GF-D8 (cell line): Measurements from ENCODE around the gene ASIC4.
A peak's percentile ranks its signal among the peaks of the same experiment; 100 is the strongest.

ENCODE experiments used
- DNase-seq: peaks from one replicate; lab custom pipeline; 2025; lab: John Stamatoyannopoulos, UW

Gene ASIC4

DNA sequence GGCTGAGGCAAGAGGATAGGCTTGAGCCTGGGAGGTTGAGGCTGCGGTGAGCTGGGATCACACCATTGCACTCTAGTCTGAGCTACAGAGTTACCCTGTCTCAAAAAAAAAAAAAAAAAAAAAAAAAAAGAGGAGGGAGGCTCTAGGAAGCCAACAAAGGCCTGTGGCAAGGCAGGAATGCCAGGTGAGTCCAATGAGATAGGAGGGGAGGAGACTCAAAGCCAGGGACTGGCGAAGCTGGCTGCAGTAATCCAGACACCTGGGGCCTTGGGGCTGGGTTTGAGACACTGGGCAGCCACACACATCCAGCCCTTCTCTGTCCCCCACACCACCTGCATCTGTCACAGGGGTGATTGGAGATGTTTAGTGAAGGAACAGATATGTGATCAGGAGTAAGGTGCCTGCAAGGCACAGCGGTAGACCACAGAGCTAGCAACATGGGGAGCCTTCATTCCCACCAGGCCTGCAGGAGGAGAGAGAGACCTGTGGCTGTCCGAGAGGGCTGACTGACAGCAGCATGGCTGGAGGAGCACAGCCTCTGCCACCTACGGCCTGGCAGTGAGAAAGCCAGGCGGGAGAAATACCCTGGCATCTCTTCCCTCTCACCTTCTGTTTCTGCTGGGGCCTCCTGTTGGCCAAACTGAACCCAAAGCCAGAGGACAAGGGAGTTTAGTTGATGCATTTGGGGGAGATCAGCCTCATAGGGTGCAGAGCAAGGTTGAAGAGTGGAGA is 19.8 kb downstream of the ASIC4 start:
- DNase-seq = no peak

DNA sequence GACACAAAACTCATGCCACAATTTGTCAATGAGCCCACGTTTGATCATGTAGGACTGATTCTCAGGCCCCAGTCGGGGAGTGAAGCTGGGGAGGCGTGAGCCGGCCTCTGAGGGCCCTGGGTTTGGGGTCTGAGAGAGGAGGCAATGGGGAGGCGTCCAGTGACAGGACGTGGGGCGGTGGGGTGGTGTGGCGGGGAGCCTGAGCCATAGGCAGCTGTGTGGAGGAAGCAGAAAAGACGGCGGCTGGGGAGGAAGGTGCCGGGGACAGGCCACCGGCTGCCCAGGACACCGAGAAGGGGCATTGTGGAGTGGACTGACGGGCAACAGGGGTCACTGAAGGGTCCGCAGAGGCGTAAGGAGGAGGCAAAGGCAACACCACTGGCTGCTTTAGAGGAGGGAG is 22.1 kb downstream of the ASIC4 start:
- no peak for DNase-seq

DNA sequence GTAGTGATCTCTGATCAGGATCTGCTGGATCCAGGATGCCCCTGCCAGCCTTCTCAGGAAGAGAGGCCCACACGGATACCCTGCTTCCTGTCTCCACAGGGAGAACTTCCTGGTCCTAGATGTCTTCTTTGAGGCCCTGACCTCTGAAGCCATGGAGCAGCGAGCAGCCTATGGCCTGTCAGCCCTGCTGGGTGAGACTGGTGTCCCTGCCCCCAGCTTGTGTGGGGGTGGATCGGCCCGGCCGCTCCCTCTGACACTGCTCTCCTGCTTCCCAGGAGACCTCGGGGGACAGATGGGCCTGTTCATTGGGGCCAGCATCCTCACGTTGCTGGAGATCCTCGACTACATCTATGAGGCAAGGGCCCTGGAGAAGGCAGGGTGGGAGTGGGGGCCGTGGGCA is 22.7 kb downstream of the ASIC4 start:
- DNase-seq = no peak

DNA sequence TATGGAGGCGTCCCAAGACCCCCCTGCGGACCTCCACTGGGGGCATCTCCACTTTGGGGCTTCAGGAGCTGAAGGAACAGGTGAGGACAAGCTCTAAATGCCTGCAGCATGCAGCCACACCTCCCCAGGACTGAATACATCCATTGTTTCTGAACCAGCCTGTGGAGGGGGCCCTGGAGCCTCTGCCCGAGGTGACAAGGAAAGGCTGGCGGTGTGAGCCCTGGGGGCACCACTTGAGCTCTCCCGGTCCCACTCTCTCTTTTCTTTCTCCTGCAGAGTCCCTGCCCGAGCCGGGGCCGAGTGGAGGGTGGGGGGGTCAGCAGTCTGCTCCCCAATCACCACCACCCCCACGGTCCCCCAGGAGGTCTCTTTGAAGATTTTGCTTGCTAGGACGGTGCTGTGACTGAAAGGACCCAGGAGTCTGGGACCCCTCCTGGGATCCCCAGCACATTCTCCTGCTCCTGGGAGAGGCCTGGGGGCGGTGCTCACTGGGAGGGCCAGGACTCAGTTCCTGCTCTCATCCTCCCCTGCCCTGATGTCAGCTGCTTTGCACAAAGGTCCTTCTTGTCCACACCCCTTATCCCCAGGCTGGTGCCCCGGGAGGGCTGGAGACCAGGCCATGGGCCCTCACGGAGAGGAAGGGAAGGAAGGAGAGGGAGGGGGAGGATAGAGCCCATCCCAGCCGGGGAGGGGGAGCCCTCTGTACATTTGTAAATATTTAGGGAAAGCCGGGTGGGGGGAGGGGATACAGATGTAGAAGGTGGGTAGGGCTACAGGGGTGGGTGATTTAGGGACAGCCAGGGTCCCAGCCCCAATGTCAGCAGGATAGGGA is 23.6 kb downstream of the ASIC4 start:
- DNase-seq = no peak

DNA sequence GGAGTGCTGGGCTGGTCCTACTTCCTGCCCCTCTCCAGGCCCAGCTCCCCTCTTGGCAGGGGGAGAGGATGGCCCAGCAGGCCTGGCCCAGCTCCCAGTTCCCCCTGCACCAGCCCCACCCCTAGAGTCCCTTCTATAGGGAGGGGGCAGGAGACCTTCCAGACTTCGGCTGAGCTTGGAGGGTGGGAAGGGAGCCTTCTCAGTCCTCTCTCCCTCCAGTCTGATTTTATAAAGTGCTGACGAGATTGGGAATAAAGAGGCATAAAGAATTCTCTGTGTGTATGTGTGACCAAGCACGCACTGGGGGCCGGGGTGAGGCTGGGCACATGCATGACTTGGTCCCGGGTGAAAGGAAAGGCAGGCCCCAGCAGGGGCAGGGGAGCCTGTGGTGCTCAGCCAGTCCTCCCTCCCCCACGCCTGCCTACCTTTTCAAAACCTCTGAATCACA is 24.2 kb downstream of the ASIC4 start:
- no peak for DNase-seq

DNA sequence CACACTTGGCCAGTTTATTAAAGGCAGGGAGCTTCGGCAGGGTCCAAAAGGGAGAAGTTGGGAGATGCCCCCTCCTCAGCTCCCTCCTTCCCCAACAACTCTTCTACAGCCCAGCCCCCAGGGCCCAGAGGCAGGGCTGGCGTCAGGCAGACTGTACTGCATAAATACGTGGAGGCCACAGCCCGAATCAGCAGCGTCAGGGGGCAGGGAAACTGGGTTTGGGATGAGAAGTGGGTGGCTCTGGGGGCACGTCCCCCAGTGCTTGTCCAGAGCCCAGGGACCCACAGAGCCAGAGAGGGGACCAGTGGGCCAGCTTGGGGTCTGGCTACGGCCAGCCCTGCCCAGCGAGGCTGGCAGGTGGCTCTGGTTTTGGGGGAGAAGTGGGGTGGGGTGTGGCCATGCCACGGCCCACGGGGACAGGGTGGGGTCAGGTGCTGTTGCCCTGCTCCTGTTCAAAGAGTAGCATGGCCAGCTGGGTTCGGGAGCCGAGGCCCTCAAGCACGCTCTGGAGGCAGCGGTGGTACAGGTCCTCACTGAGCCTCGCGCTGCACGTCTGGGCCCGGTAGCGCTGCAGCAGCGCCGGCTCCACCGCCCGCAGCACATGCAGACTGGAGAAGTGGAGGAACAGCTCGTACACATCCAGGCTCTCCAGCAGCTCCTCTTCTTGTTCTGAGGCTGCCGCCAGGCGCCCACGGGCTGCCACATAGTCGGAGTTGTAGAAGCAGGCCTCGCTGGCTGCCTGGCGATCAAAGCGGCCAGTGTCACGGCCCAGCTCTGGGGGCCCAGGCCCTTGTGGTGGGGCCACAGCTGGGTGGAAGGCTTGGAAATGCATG is 24.9 kb downstream of the ASIC4 start:
- no peak for DNase-seq

DNA sequence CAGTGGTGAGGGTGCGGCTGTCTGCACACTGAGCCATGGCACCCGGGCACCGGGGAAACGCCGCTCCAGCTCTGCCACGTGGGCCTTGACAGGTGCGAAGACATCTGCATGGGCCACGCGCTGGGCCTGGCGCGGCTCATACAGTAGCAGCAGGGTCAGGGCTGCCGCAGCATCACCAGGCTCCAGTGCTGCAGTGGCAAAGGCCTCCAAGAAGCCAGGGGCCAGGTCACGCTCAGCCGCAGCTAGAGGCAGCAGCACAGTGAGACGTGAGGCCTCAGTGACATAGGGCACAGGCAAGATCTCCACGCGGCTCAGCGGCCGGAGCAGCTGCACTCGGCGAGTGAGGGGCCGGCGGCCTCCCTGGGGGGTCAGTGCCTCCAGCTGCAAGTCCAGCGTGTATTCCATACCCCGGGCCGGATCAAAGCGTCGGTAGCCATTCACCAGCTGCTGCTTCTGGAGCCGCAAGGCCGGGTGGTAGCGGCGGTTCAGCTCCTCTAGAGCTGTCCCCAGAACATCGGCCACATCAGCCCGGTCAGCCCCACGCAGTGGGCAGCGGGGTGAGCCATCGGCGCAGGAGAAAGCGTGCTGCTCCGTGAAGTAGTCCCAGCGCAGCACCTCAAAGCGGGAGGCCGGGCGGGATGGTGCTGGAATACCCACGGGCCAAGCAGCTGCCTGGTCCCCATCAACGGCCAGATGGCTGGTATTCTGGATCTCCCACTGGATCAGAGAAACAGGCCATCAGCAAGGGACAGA is 25.8 kb downstream of the ASIC4 start:
- no peak for DNase-seq

DNA sequence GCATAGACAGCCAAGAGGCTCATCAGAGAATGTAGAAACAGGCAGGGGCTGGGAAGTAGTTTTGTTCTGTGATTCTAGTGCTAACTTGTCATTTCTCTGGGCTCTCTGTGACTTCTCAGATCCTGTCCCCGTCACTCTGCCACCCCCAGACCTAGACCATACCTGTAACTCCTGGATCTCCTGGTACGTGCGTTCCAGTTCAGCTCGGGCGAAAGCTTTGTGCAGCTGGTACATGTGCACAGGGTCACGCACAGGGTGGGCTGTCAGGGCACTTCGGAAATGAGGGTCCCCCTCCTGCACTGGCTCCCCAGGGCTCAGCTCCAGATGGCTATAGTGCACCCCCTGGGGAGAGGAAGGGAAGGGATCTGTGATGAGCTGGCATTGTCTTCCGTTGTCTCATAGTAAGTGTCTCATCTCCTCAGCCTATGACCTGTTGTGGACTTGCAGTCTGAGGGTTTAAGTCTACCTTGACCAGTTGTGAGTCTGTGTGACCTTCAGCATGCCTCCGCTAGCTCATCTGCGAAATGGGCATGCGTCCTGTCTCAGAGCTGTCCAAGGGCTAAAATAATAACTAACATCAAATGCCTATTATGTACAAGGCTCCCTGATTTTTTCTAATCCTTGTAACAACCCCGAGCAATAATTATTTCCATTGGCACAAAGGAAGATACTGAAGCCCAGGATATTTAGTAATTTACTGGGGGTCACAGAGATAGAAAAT is 26.7 kb downstream of the ASIC4 start:
- DNase-seq = no peak

DNA sequence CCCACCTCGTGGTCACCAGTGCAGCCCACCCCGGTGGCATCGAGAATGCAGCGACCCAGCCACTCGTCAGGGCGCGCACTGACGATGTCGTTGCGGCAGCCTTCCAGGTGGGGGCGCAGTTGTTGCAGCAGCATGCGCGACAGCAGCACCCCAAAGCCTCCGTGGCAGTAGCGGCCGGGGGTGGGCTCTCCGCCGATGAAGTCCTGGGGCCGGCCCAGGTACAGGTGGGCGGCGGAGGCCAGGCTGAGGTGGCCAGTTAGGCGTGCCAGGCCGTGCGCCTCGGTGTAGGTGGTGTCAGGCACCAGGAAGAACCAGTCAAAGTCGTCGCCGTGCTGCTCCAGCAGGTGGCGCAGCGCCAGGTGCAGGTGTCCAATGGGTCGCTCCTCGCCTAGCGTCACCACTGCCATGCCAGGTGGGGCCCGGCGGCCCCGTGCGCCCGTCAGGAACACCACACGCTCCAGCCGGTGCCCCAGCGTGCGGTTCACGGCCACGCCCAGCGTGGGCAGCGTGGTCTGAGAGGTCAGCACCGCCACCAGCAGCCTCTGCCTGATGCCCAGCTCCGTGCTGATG is 27.4 kb downstream of the ASIC4 start:
- peak; percentile 19 for DNase-seq

DNA sequence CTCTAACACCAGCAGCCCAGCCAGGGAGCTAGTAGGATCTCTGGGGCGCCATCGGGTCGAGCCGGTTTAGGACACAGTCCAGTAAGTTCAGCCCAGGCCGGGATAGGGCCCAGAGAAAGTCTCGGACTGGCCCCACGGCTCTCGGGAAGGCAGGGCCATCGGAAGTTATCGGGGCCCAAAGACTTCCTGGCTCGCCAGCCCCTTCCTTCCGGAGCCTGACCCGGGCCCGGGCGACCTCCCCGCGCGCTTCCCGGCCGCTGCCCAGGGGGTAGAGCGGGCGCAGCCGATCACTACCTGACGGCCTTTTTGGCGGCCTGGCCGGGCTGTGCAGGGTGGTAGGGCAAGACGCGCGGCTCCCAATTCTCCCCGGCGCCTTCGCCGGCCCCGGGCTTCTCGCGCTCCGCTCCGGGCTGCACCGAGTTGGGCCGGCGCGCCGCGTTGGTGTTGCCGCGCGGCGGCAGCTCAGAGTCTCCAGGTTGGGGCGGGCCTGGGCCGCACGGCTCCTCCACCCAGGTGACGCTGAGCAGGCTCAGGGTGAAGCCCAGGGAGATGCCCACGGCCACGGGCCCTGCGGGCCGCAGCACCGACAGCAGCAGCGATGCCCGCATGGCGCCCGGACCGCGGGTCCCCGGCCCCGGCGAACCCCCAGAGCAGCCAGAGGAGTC is 28.8 kb downstream of the ASIC4 start:
- DNase-seq = no peak

DNA sequence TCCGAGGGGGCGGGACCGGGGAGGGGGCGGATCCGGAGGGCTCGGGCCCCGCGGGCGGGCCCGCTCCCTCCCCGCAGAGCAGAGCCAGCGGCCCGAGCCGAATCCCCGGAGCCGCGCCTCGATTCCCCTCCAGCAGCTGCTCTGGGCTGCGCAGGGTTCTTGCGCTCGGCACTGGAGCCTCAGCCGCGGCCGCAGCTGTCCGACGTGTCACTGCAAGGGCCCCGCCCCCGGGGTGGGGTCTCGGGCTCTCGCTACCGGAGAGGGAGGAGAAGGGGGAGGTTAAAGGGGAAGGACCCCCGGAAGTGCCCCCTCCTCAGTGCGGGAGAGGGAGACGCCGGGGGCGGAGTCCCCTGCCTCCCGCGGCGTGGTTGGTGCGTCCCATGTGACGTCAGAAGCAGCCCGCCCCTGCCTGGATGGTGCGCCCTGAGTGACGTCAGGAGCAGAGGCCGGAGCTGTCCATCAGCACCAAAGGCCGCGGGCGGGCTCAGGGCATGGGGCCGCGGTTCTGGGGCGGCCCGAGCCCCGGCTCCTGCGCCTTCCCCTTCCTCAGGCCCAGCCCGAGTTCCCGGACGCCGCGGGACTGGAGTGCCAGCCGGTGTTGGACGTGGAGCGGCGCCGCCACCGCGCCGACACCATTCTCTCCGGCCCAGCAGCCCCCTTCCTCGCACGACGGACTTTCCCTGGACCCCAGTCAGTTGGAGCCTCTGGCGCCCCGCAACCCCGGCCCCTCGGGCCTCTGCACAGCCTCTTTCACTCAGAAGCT is 29.5 kb downstream of the ASIC4 start, which contains the start of the genes CHPF and TMEM198:
CHPF (minus strand) TSS at position 214 of the 763 bp plus-strand sequence. CDS start 271 bp downstream, outside the sequence.
TMEM198 (plus strand) TSS at position 433 of the 763 bp plus-strand sequence. CDS start 700 bp downstream, outside the sequence.
- DNase-seq = peak; percentile 3

DNA sequence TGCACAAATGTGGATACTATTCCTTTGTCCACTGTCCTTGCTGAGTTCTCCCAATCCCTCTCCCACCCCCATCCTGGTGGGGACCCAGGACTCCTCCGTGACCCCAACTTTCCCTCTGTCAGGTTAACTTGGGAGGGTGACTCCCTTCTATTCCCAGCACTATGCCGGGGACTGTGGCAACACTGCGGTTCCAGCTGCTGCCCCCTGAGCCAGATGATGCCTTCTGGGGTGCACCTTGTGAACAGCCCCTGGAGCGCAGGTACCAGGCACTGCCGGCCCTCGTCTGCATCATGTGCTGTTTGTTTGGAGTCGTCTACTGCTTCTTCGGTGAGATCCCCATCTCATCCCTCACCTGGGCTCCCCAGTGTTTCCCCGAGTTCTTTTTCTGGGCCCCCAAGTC is 30.3 kb downstream of the ASIC4 start:
- DNase-seq = no peak

DNA sequence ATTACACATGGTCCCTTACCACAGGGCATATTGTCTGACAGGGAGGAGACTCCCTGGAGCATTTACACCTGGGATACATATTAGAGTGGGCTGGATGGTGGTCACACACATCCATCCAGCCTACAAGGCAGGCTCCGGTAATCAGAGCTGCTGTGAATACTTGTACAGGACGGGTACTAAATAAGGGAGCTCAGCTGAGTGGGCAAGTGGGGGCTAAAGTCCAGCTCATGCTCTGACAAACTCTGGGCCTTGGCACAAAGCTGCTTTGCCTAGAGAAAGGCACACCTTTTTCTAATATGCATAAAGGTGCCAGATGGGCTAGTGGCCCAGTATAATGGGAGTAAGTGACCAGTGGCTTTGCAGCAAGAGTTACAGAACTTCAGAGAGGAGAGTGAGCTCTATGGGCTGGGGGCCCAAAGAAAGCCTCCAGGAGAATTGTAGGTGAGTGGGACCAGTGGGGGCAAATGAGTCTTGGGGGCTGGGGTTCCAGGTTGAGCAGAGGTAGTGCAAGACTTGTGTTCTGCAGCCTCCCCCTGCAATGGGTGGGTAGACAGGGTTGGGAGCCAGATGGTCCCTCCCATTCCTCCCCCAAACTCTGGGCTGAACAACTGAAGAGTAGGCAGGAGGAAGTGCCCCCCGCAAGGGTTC is 31.1 kb downstream of the ASIC4 start:
- DNase-seq = no peak

DNA sequence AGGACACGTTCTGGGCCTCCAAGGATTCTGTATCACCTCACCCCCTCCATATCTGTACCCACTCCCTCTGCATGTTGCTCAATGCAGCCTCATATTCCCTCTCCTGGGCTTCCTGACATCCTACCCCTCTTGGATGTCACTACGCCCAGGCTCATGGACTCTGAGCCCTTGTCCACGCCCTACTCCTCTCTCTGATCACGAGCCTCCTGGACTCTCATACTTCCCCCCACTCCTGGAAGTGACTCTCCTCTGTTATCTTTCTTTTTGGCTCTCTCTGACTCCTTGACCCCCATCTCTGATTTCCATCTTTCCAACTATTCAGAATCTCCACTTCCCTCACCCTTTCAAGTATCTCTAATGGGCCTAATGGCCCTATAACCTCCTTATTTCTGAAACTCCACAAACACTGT is 31.7 kb downstream of the ASIC4 start:
- DNase-seq = no peak

DNA sequence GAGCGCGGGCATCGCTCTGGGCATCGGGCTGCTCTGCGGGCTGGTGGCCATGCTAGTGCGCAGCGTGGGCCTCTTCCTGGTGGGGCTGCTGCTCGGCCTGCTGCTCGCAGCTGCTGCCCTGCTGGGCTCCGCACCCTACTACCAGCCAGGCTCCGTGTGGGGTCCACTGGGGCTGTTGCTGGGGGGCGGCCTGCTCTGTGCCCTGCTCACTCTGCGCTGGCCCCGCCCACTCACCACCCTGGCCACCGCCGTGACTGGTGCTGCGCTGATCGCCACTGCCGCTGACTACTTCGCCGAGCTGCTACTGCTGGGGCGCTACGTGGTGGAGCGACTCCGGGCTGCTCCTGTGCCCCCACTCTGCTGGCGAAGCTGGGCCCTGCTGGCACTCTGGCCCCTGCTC is 33.3 kb downstream of the ASIC4 start:
- DNase-seq = no peak

DNA sequence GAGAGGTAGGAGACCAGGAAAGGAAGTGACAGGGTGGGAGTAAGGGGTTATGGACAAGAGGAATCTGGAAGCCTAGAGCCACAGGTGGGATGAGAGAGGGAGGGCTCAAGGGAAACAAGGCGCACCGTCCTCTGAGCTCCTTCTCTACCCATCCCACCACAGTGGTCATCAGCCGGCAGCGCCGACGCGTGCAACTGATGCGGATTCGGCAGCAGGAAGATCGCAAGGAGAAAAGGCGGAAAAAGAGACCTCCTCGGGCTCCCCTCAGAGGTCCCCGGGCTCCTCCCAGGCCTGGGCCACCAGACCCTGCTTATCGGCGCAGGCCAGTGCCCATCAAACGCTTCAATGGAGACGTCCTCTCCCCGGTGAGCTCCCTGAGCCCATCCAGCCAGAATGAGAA is 34.7 kb downstream of the ASIC4 start:
- no peak for DNase-seq

DNA sequence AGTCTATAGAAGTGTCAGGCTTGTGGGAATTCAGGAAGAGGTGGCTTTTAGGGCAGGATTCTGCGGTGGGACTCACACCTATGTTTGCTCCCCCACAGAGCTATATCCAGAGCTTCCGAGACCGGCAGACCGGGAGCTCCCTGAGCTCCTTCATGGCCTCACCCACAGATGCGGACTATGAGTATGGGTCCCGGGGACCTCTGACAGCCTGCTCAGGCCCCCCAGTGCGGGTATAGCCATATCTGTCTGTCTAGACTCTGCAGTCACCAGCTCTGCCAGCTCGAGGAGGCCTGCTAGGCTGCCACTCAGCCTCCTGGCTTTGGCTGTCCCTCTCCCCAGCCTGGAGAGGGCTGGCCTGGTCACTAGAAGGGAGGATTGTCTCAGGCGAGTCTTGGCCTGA is 35.3 kb downstream of the ASIC4 start:
- no peak for DNase-seq
